ENCODE measurements around the gene DUSP9. TPM values are rescaled to one million over a fixed set of nuclear protein-coding genes. Genes with fewer than 3 reads are reported as not detected.

Gene DUSP9
- total and polyA plus RNA-seq, 2 donors (not counting 3 experiments of a cell fraction or from before 2014, with no cell fraction given), result 0.04 TPM; not detected in 1

GRCh38 chrX:153667281-153667955, 20.4 kb downstream of the DUSP9 start:
- no peak overlapping the region for H3K4me3 ChIP-seq (replicated peaks in 1 of 3; ENCODE audit: insufficient read depth in 1 of 3, low read depth in 1 of 3, low read length in 3 of 3)
- no peak overlapping the region for H3K9ac ChIP-seq (replicated peaks; ENCODE audit: extremely low read depth, insufficient read depth, low read length)
- H2AFZ ChIP-seq (ENCODE audit: low read depth, low read length), result no peak overlapping the region
- no peak overlapping the region for H3K4me2 ChIP-seq (ENCODE audit: insufficient read depth, low read length)
- peaks cover 3 to 4% of the 10 kb centered on the region in 2 experiments for H3K27me3 ChIP-seq (ENCODE audit: control insufficient read depth in 2 of 2, insufficient read depth in 2 of 2, low read length in 2 of 2)
- intact Hi-C loops (cut with micrococcal nuclease), result no loop called here
- no TSS peak for BruUV-seq (replicated peaks)
- H3K9me3 ChIP-seq (replicated peaks; ENCODE audit: control insufficient read depth, insufficient read depth, low read length), result no peaks in the 10 kb centered on the region
- FAIRE-seq, result no peak
- no peaks in the 10 kb centered on the region for H3K36me3 ChIP-seq (ENCODE audit: control insufficient read depth in 2 of 2, extremely low read depth in 1 of 2, insufficient read depth in 2 of 2, low read length in 2 of 2)
- no peaks in the 10 kb centered on the region for H3K9me1 ChIP-seq (replicated peaks; ENCODE audit: control insufficient read depth, extremely low read depth, insufficient read depth, low read length)
- dilution Hi-C loops (cut with MboI; ENCODE audit: extremely low pct_ligation_motif_present, low sequenced_read_pairs), result no loop called here
- no peak for DNase-seq (ENCODE audit: low read depth, low spot score)
- ChIA-PET CTCF (interaction anchor here (0.7 to 6.8 kb wide), 25 partner anchors 10 to 726 kb away, joined by 3 to 89 read pairs (median 7); partner anchors contain the start of genes DUSP9 and HAUS7), POLR2A (no interaction called here)
- H4K20me1 ChIP-seq (replicated peaks; ENCODE audit: control insufficient read depth, extremely low read depth, insufficient read depth, low read length), result no peaks in the 10 kb centered on the region
- H3K27ac ChIP-seq (ENCODE audit: insufficient read depth, low read depth, low read length), result no peak overlapping the region
- H3K79me2 ChIP-seq (ENCODE audit: control insufficient read depth, insufficient read depth, low read length), result no peaks in the 10 kb centered on the region
- H3K4me1 ChIP-seq (ENCODE audit: control insufficient read depth, extremely low read depth, insufficient read depth, low read length), result no peaks in the 10 kb centered on the region
- TF ChIP-seq POLR2AphosphoS5 (IDR thresholded peaks at IDR 0.05; ENCODE audit: insufficient read depth, low read depth, low read length), result no peak
- TF ChIP-seq MAX (IDR thresholded peaks at IDR 0.05; ENCODE audit: insufficient read depth, insufficient read length), result no peak
- no peak for TF ChIP-seq POLR2A (IDR thresholded peaks at IDR 0.05; ENCODE audit: low read depth, low read length)
- TF ChIP-seq JUN (IDR thresholded peaks at IDR 0.05; ENCODE audit: borderline replicate concordance, insufficient read depth, insufficient read length, low read depth), result no peak
- TF ChIP-seq EZH2 (IDR thresholded peaks at IDR 0.05; ENCODE audit: borderline replicate concordance, low read depth, low read length, severe bottlenecking), result no peak

DNA sequence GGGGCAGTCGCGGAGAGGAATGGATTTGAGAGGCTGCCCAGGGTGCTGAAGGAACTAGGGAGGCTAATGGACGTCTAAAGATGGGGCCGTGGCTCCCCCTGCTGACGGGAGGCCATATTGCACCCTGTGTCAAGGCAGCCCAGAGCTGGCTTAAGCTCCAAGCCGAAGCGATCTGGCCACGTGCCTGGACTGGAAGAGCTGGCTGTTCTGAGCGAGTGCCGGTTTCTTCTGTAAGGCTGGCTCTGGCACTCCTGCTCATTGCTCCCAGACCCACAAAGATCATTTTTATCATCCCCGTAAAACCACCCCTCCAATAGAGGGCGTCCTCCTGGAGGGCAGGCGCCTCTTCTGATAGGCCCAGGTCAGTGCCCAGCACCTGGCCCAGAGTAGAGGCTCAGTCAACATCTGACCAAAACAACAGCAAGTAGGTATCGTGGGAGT, 21.0 kb downstream of the DUSP9 start:
- ChIA-PET POLR2A (no interaction called here), CTCF (interaction anchor here (0.6 to 6.8 kb wide), 26 partner anchors 11 to 726 kb away, joined by 3 to 89 read pairs (median 6); partner anchors contain the start of genes DUSP9 and HAUS7)
- Histone ChIP-seq H3K4me3 (replicated peaks in 1 of 3; ENCODE audit: insufficient read depth in 1 of 3, low read depth in 1 of 3, low read length in 3 of 3) (no peak overlapping the region), H3K27me3 (ENCODE audit: control insufficient read depth in 2 of 2, insufficient read depth in 2 of 2, low read length in 2 of 2) (peaks cover 4 to 5% of the 10 kb centered on the region in 2 experiments), H3K9ac (replicated peaks; ENCODE audit: extremely low read depth, insufficient read depth, low read length) (no peak overlapping the region), H3K36me3 (ENCODE audit: control insufficient read depth in 2 of 2, extremely low read depth in 1 of 2, insufficient read depth in 2 of 2, low read length in 2 of 2) (no peaks in the 10 kb centered on the region), H3K4me1 (ENCODE audit: control insufficient read depth, extremely low read depth, insufficient read depth, low read length) (no peaks in the 10 kb centered on the region), H3K4me2 (ENCODE audit: insufficient read depth, low read length) (no peak overlapping the region), H2AFZ (ENCODE audit: low read depth, low read length) (no peak overlapping the region), H3K9me3 (replicated peaks; ENCODE audit: control insufficient read depth, insufficient read depth, low read length) (no peaks in the 10 kb centered on the region), H3K9me1 (replicated peaks; ENCODE audit: control insufficient read depth, extremely low read depth, insufficient read depth, low read length) (no peaks in the 10 kb centered on the region), H3K79me2 (ENCODE audit: control insufficient read depth, insufficient read depth, low read length) (no peaks in the 10 kb centered on the region), H4K20me1 (replicated peaks; ENCODE audit: control insufficient read depth, extremely low read depth, insufficient read depth, low read length) (no peaks in the 10 kb centered on the region), H3K27ac (ENCODE audit: insufficient read depth, low read depth, low read length) (no peak overlapping the region)
- intact Hi-C loops (cut with micrococcal nuclease), result loop anchor here (1.0 to 2.0 kb wide), 6 partner anchors 31 to 727 kb away; no protein-coding TSS in a partner anchor
- no TSS peak for BruUV-seq (replicated peaks)
- FAIRE-seq (peak; percentile 96), DNase-seq (ENCODE audit: low read depth, low spot score) (peak; percentile 69)
- dilution Hi-C loops (cut with MboI; ENCODE audit: extremely low pct_ligation_motif_present, low sequenced_read_pairs), result no loop called here
- no peak for TF ChIP-seq FOS (IDR thresholded peaks at IDR 0.05; ENCODE audit: borderline replicate concordance, insufficient read depth, low read length)
- TF ChIP-seq JUN (IDR thresholded peaks at IDR 0.05; ENCODE audit: borderline replicate concordance, insufficient read depth, insufficient read length, low read depth), result no peak
- peak; percentile 27 for TF ChIP-seq MAX (IDR thresholded peaks at IDR 0.05; ENCODE audit: insufficient read depth, insufficient read length)
- no peak for TF ChIP-seq POLR2A (IDR thresholded peaks at IDR 0.05; ENCODE audit: low read depth, low read length)
- no peak for TF ChIP-seq MYC (IDR thresholded peaks at IDR 0.05; ENCODE audit: low read depth, low read length)
- no peak for TF ChIP-seq POLR2AphosphoS5 (IDR thresholded peaks at IDR 0.05; ENCODE audit: insufficient read depth, low read depth, low read length)
- TF ChIP-seq EZH2 (IDR thresholded peaks at IDR 0.05; ENCODE audit: borderline replicate concordance, low read depth, low read length, severe bottlenecking), result no peak
- no peak for TF ChIP-seq GATA2 (IDR thresholded peaks at IDR 0.05; ENCODE audit: insufficient read depth, insufficient read length, low read depth, low read length)
- TF ChIP-seq, protein P1, sequence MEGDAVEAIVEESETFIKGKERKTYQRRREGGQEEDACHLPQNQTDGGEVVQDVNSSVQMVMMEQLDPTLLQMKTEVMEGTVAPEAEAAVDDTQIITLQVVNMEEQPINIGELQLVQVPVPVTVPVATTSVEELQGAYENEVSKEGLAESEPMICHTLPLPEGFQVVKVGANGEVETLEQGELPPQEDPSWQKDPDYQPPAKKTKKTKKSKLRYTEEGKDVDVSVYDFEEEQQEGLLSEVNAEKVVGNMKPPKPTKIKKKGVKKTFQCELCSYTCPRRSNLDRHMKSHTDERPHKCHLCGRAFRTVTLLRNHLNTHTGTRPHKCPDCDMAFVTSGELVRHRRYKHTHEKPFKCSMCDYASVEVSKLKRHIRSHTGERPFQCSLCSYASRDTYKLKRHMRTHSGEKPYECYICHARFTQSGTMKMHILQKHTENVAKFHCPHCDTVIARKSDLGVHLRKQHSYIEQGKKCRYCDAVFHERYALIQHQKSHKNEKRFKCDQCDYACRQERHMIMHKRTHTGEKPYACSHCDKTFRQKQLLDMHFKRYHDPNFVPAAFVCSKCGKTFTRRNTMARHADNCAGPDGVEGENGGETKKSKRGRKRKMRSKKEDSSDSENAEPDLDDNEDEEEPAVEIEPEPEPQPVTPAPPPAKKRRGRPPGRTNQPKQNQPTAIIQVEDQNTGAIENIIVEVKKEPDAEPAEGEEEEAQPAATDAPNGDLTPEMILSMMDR (IDR thresholded peaks at IDR 0.05; ENCODE audit: extremely low read depth in 1 of 2, insufficient read depth in 1 of 2, low read depth in 1 of 2, low read length in 2 of 2), result peak; percentile 64 to 79
